Measurements from ENCODE around the gene PPP3CA.

- no peak for TF ChIP-seq CTCF (conservative IDR thresholded peaks at IDR 0.05; ENCODE audit: low read depth, low read length)
- no peak for TF ChIP-seq EZH2 (IDR thresholded peaks at IDR 0.05; ENCODE audit: low read length, unreplicated experiment)
- no peak for TF ChIP-seq EZH2phosphoT487 (IDR thresholded peaks at IDR 0.05; ENCODE audit: borderline replicate concordance, low read length)
These were observed 69.7 kb downstream of the PPP3CA start for GRCh38 chr4:101277671-101278070.
